Stimulated activated CD4-positive, alpha-beta T cell treated with anti-CD3 and anti-CD28 coated beads, Interleukin-4, amount 100 ng/mL, for 1 hour (primary cell): ENCODE results near the gene SUMF1.

Source experiments
- DNase-seq: peaks from one replicate; pipeline ENCODE4 v3.0.0-alpha.2; 2020

SUMF1 gene

GRCh38 chr3:4411236-4411635 lies 55.8 kb downstream of the SUMF1 start:
- no peak for DNase-seq

- no peak for DNase-seq
Observed at GRCh38 chr3:4410606-4411005, 56.5 kb downstream of the SUMF1 start.

GRCh38 chr3:4409971-4410573 lies 57.0 kb downstream of the SUMF1 start:
- no peak for DNase-seq

GRCh38 chr3:4409415-4409814 lies 57.7 kb downstream of the SUMF1 start:
- no peak for DNase-seq

- DNase-seq: no peak
Observed at GRCh38 chr3:4408958-4409357, 58.1 kb downstream of the SUMF1 start.

GRCh38 chr3:4407941-4408340 lies 59.1 kb downstream of the SUMF1 start:
- DNase-seq: no peak

GRCh38 chr3:4406746-4407568 lies 60.1 kb downstream of the SUMF1 start:
- no peak for DNase-seq

- no peak for DNase-seq
Observed at GRCh38 chr3:4404881-4405280, 62.2 kb downstream of the SUMF1 start.

GRCh38 chr3:4401441-4401840 lies 65.6 kb downstream of the SUMF1 start:
- no peak for DNase-seq

GRCh38 chr3:4399476-4399875 lies 67.6 kb downstream of the SUMF1 start:
- no peak for DNase-seq

GRCh38 chr3:4398941-4399245 lies 68.2 kb downstream of the SUMF1 start:
- no peak for DNase-seq

GRCh38 chr3:4398120-4398940 lies 68.7 kb downstream of the SUMF1 start:
- no peak for DNase-seq

GRCh38 chr3:4397466-4397865 lies 69.6 kb downstream of the SUMF1 start:
- DNase-seq: no peak

- no peak for DNase-seq
Observed at GRCh38 chr3:4396542-4396941, 70.5 kb downstream of the SUMF1 start.

- DNase-seq: no peak
Observed at GRCh38 chr3:4396006-4396405, 71.1 kb downstream of the SUMF1 start.

GRCh38 chr3:4395448-4395847 lies 71.6 kb downstream of the SUMF1 start:
- DNase-seq: no peak

GRCh38 chr3:4394567-4394966 lies 72.5 kb downstream of the SUMF1 start:
- no peak for DNase-seq

GRCh38 chr3:4394048-4394447 lies 73.0 kb downstream of the SUMF1 start:
- DNase-seq: no peak

GRCh38 chr3:4392992-4393391 lies 74.1 kb downstream of the SUMF1 start:
- DNase-seq: no peak

GRCh38 chr3:4387210-4388204 lies 79.6 kb downstream of the SUMF1 start:
- no peak for DNase-seq

- no peak for DNase-seq
Observed at GRCh38 chr3:4385201-4385600, 81.9 kb downstream of the SUMF1 start.

GRCh38 chr3:4380013-4380412 lies 87.1 kb downstream of the SUMF1 start:
- DNase-seq: no peak

GRCh38 chr3:4376499-4376898 lies 90.6 kb downstream of the SUMF1 start:
- DNase-seq: no peak
